GM21423 (cell line): ENCODE results near the gene TMEM190.
"Not testable (repeated sequence)": the region's sequence is repeated elsewhere in the genome, so short reads cannot be mapped to it uniquely, and the experiment has no call there.

ENCODE experiments used
- ATAC-seq: cut with Tn5 transposase; IDR thresholded peaks from one replicate; pipeline ENCODE4 v1.9.1; 2021; ENCODE audit warnings: mild to moderate bottlenecking, moderate library complexity; ENCODE audit not compliant: unreplicated experiment

TMEM190 gene

GRCh38 chr19:55418185-55418584, 41.6 kb downstream of the TMEM190 start:
- ATAC-seq: no peak

DNA sequence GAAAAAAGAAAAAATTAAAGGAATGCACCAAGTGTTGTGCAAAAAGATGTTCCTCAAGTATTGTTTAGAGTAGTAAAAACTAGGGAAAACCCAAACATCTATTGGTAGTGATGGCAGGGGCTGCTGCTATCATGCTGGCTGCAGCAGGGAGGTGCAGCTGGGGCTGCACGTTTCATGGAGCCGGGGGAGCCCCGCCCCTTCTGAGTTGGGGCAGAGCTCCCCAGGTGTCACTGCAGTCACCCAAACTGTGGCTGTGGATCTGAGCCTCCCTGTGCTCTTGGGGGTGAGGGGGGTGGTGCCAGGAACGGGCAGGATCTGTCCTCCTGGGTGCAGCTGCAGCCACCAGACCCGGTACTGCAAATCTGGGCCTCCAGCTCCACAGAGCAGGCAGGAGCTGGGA, 42.5 kb downstream of the TMEM190 start:
- no peak for ATAC-seq

GRCh38 chr19:55419624-55420236, 43.1 kb downstream of the TMEM190 start:
- no peak for ATAC-seq

- not testable (repeated sequence) for ATAC-seq
Observed at GRCh38 chr19:55421281-55421680, 44.7 kb downstream of the TMEM190 start.

DNA sequence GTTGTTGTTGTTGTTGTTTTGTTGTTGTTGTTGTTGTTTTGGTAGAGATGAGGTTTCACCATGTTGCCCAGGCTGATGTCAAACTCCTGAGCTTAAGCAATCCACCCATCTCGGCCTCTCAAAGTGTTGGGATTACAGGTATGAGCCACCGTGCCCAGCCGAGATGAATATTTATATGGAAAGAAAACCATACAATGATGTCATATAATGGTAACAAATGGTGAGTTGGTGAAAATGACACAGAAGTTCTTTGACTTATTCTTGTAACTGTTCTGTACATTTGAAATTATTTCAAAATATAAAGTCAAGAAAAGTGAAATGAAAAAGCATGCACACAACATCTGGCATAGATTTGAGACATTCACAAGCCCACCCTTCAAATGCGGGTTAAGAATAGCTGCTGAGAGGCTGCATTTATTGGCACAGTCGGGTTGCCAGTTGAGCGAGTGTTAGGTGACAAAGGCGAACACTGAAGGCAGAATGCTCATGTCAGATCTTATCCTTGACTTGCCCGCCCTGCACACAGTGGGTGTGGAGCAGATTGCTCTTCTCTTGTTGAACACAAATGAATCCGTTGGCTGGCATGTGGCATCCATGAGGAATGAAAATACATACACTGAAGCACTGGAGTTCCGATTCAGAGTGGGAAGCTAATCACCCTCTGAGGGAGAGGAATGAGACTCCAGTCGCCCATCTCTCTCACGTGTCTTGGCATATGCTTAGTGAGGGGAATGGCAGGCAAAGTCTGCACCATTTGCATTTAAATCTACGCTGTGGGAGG, 46.8 kb downstream of the TMEM190 start:
- ATAC-seq: no peak

DNA sequence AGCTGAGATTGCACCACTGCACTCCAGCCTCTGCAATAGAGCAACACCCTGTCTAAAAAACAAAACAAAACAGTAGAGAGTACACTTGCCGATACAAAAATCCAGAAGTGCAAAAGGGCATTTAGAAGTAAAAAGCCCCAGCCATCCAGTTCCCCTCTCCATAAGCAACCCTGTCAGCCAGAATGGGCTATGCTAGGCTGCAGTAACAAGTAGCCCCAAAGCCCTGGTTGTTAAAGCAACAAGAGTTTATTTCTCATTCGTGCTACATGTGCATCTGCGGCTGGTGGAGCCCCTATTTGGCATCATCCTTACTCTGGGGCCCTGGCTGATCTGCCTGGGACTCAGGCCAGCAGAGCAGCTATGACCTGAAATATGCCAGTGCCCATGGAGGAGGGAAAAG, 47.9 kb downstream of the TMEM190 start:
- ATAC-seq: no peak

DNA sequence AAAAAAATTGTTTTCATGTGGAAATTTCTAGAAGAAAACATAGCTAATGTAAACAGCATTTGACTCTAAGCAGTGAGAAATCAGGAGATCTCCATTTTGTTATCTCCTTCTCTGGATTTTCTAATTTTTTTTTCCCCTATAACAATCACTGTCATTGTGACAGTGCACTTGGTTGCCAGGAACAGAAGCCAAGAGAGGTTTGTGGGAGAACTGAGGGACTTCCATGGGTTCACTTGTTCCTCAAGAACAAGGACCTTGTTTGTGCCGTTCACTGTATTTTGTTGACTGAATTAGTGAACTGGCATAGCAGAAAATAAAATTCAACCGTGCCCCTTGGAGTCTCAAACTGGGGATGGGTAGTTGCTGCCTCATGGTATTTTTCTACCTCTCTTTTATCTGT, 49.4 kb downstream of the TMEM190 start:
- ATAC-seq: no peak
